ENCODE data around the gene COMMD4. TPM values are rescaled to one million over a fixed set of nuclear protein-coding genes. Genes with fewer than 3 reads are reported as not detected.
"Not testable (repeated sequence)": the region's sequence is repeated elsewhere in the genome, so short reads cannot be mapped to it uniquely, and the experiment has no call there.

COMMD4 gene
- total RNA-seq, 1 donor from 2014 or later, result 92.6 TPM

- not testable (repeated sequence) for DNase-seq (ENCODE audit: low read depth in 2 of 2)
Observed at GRCh38 chr15:75332093-75332492, 3.8 kb upstream of the COMMD4 start.

GRCh38 chr15:75333654-75334419, 2.0 kb upstream of the COMMD4 start:
- not testable (repeated sequence) for DNase-seq (ENCODE audit: low read depth in 2 of 2)

GRCh38 chr15:75335313-75335704, 554 bp upstream of the COMMD4 start:
- DNase-seq (ENCODE audit: low read depth in 2 of 2), result no peak

GRCh38 chr15:75338661-75339240, 2.9 kb downstream of the COMMD4 start:
- no peak for DNase-seq (ENCODE audit: low read depth in 2 of 2)

GRCh38 chr15:75339531-75340240, 3.8 kb downstream of the COMMD4 start:
- DNase-seq (ENCODE audit: low read depth in 2 of 2), result no peak

GRCh38 chr15:75342221-75342620, 6.4 kb downstream of the COMMD4 start:
- no peak for DNase-seq (ENCODE audit: low read depth in 2 of 2)

GRCh38 chr15:75343953-75344352, 8.1 kb downstream of the COMMD4 start:
- not testable (repeated sequence) for DNase-seq (ENCODE audit: low read depth in 2 of 2)

- DNase-seq (ENCODE audit: low read depth in 2 of 2), result peak; percentile 6 to 35
Observed at GRCh38 chr15:75346796-75347221, 10.9 kb downstream of the COMMD4 start, which contains the start of gene NEIL1. TSS of gene NEIL1 (plus strand) at chr15:75347039. CDS start at chr15:75348906, 1,867 bp downstream.

- peak in 1 of 2 donors; percentile 35 for DNase-seq (ENCODE audit: low read depth in 2 of 2)
Observed at GRCh38 chr15:75347222-75348033, 11.6 kb downstream of the COMMD4 start.

- peak in 1 of 2 donors; percentile 11 for DNase-seq (ENCODE audit: low read depth in 2 of 2)
Observed at GRCh38 chr15:75348034-75348561, 12.2 kb downstream of the COMMD4 start.

GRCh38 chr15:75348562-75349350, 12.9 kb downstream of the COMMD4 start:
- no peak for DNase-seq (ENCODE audit: low read depth in 2 of 2)

GRCh38 chr15:75349351-75349669, 13.4 kb downstream of the COMMD4 start:
- DNase-seq (ENCODE audit: low read depth in 2 of 2), result not testable (repeated sequence)

- no peak for DNase-seq (ENCODE audit: low read depth in 2 of 2)
Observed at GRCh38 chr15:75349851-75350588, 14.2 kb downstream of the COMMD4 start.

- no peak for DNase-seq (ENCODE audit: low read depth in 2 of 2)
Observed at GRCh38 chr15:75350601-75351361, 14.9 kb downstream of the COMMD4 start.

GRCh38 chr15:75352186-75353080, 16.6 kb downstream of the COMMD4 start:
- DNase-seq (ENCODE audit: low read depth in 2 of 2), result no peak

- no peak for DNase-seq (ENCODE audit: low read depth in 2 of 2)
Observed at GRCh38 chr15:75353604-75354003, 17.7 kb downstream of the COMMD4 start.

GRCh38 chr15:75354454-75354853, 18.6 kb downstream of the COMMD4 start:
- no peak for DNase-seq (ENCODE audit: low read depth in 2 of 2)

- no peak for DNase-seq (ENCODE audit: low read depth in 2 of 2)
Observed at GRCh38 chr15:75355369-75355768, 19.5 kb downstream of the COMMD4 start.

All from dermis microvascular lymphatic vessel endothelial cell (primary cell).